OCI-M2 (cell line): ENCODE measurements around the gene MORN1.

ENCODE experiments used
- DNase-seq: peaks from one replicate; lab custom pipeline; 2025; ENCODE audit not compliant: unreplicated experiment; lab: John Stamatoyannopoulos, UW

Gene MORN1

GRCh38 chr1:2324553-2325366 is 66.6 kb downstream of the MORN1 start:
- DNase-seq: no peak

GRCh38 chr1:2323451-2323974 is 67.8 kb downstream of the MORN1 start:
- DNase-seq: no peak

- no peak for DNase-seq
Measured at GRCh38 chr1:2322581-2323211, 68.7 kb downstream of the MORN1 start.

- no peak for DNase-seq
Measured at GRCh38 chr1:2322065-2322571, 69.2 kb downstream of the MORN1 start.

- DNase-seq: no peak
Measured at GRCh38 chr1:2320760-2321667, 70.3 kb downstream of the MORN1 start.

GRCh38 chr1:2320006-2320405 is 71.3 kb downstream of the MORN1 start:
- no peak for DNase-seq

- DNase-seq: no peak
Measured at GRCh38 chr1:2319291-2319690, 72.1 kb downstream of the MORN1 start.

- no peak for DNase-seq
Measured at GRCh38 chr1:2318314-2319278, 72.8 kb downstream of the MORN1 start.

GRCh38 chr1:2317230-2318065 is 73.9 kb downstream of the MORN1 start:
- no peak for DNase-seq

GRCh38 chr1:2316451-2316961 is 74.8 kb downstream of the MORN1 start:
- no peak for DNase-seq

GRCh38 chr1:2315674-2316450 is 75.5 kb downstream of the MORN1 start:
- DNase-seq: no peak

- no peak for DNase-seq
Measured at GRCh38 chr1:2314803-2315673, 76.3 kb downstream of the MORN1 start.

GRCh38 chr1:2314273-2314802 is 77.0 kb downstream of the MORN1 start:
- no peak for DNase-seq

- DNase-seq: no peak
Measured at GRCh38 chr1:2313651-2314261, 77.6 kb downstream of the MORN1 start.

GRCh38 chr1:2312515-2313301 is 78.6 kb downstream of the MORN1 start:
- no peak for DNase-seq

- DNase-seq: no peak
Measured at GRCh38 chr1:2312160-2312514, 79.2 kb downstream of the MORN1 start.
